HG03097 (cell line): ENCODE data around the gene CCN6.
"Not testable (repeated sequence)": the region's sequence is repeated elsewhere in the genome, so short reads cannot be mapped to it uniquely, and the experiment has no call there.

Experiments used
- ATAC-seq: cut with Tn5 transposase; IDR thresholded peaks from one replicate; pipeline ENCODE4 v1.9.1; 2021; ENCODE audit not compliant: unreplicated experiment, low FRiP score

Gene CCN6

DNA sequence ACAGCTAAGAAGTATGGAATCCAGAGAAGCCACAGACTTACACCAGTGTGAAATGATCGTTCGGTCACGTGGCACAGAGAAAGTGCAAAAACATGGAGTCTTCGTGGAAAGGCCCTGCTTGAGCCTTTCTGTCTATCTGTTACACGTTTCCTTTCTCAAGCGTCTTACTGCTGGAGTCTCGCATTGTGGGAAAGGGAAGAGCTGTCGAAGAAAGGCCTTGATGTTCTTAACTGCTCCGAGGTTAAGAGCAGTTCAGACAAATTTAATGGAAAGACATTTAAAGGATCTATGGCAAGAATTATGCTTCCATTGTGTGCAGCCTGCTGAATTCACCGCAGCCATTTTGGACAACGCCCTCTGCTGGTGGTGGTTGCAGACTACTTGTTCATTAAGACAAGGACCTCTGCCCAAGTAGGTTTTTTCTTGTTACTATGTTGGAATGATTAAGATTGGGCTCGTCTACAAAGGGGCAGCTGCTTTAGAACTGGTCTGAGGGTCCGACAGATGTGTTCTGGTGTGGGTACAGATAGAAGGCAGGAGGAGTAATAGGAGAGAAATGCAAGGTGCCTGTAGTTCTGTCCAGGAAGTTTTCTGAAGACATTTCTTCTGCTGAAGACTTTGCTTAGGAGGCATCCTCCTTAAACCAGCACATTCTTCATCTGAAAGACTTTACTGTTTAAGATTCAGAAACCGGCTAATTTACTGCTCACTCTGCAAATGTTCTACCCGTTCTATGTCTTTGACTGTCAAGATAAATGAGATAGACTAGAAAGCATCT, 24.7 kb upstream of the CCN6 start:
- no peak for ATAC-seq

DNA sequence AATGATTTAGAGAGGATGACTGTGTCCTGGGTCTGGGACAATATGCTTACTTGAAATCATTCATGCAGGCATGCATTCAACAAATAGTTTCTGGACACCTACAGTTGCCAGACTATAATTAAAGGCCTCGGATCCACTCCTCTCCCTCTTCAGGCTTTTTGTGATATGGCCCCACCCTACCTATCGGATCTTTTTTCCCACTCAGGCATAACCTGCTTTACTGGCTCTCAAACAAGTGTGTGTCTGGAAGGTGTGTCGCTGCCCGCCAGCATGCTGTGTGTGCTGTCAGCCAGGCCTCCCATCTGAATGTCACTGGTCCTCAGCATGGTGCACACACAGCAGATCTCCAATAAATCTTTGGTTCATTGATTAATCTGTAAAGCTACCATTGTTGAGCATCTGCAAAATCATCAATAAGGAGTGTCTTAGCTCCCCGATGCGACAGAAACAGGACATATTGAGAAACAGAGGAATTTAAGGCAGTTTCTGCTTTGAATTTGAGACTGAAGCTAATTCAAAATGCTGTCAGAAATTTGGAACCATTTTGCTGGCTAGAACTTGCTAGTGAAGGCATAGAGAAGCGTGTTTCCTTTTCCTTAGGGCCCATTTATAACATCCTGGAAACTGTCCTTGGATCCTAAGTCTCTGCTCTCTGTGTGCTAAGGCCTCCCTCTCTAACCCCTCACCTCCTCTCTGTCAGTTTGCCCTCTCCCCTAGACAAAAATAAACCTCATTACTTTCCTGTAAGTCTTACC, 23.5 kb upstream of the CCN6 start:
- ATAC-seq: no peak

- ATAC-seq: no peak
Measured at GRCh38 chr6:112030961-112031660, 22.8 kb upstream of the CCN6 start.

DNA sequence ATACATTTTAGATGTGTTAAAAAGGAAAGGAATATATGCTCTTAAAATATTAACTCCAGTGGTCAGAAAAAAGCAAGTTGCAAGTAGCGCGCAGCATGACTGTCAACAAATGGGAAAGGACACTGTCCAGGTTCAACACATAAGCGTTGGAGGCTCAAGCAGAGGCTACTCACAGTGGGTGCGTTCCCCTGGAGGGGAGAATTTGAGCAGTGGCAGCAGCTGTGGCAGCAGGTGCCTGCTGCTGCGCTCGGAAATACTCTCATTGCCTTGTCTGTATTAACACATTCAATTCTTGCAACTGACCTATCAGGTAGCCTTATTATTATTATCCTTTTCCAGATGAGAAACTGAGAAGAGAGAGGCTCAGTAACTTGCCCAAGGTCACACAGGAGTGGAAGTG, 21.9 kb upstream of the CCN6 start:
- no peak for ATAC-seq

GRCh38 chr6:112032728-112033127, 21.2 kb upstream of the CCN6 start:
- ATAC-seq: no peak

DNA sequence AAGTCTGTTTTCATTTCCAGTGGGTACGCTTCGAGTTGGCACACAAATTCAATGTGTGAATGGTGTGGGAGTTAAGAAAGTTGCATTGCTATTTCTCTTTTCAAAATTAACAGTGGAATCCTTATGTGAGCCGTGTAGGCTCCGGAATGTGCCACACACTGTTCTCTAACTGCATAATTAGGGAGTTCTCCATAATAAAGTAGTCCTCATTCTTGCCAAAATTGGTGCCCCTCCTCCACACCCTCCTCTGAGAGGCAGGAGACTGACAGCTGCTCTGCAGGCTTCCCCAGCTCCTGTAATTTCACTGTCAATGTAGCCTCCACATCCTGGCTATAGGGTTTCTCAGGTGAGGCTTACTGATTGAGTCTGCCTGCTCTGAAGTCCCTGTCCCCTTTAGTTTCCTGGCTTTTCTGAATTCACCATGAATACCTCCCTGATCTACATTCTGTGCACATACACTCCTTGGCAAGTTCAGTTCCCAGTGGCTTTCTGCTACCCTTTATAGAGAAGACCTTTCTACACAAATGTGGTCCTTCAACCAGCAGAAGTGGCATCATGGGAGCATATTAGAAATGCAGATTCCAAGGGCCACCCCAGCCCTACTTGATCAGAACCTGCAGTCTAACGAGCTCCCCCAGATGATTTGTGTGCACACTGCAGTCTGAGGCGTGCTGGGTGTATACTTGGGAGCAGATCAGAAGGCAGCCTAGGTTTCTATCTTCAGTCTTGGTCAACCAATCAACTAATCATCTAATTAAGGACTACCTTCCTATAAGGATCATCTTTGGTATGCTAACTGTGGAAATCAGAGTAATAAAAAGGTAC, 19.9 kb upstream of the CCN6 start:
- ATAC-seq: no peak

- ATAC-seq: no peak
Measured at GRCh38 chr6:112034616-112034995, 19.3 kb upstream of the CCN6 start.

GRCh38 chr6:112036088-112036637, 17.7 kb upstream of the CCN6 start:
- no peak for ATAC-seq

- ATAC-seq: no peak
Measured at GRCh38 chr6:112037783-112038216, 16.1 kb upstream of the CCN6 start.

DNA sequence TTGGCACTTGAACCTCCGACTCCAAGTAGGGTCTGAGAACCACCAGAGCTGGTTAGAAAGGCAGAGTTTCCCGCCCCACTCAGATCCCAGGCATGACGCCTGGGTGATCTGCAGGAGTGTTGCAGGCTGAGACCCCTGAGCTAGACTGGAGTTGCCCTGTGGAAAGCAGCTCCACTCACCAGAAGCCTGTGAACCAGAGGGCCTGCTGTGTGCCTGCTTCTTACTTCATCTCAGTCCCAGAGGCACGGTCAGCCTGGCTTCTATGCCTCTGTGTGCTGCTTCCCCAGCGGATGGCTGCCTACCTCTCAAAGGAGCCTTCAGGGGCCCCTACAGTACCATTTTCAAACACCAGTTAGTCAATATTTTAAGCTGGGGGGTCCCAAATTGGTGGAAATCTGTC, 15.6 kb upstream of the CCN6 start:
- ATAC-seq: no peak

GRCh38 chr6:112038756-112039430, 15.0 kb upstream of the CCN6 start:
- no peak for ATAC-seq

DNA sequence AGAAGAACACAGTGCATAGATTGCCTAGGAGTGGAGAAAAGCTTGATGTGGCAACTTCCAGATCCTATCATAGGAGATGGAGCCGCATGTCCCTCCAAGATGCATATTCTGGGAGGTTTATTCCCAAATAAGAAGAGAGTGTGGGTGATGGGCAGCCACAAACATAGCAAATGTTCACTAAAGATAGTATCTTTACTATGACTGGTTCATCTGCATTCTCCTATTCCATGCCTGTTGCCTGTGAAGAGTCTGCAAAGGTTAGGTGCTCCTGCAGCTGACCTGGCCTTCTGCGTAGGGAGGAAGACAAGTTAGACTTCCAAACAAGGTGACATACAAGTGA, 14.5 kb upstream of the CCN6 start:
- ATAC-seq: no peak

GRCh38 chr6:112040956-112041355, 12.9 kb upstream of the CCN6 start:
- no peak for ATAC-seq

GRCh38 chr6:112041535-112041934, 12.4 kb upstream of the CCN6 start:
- no peak for ATAC-seq

DNA sequence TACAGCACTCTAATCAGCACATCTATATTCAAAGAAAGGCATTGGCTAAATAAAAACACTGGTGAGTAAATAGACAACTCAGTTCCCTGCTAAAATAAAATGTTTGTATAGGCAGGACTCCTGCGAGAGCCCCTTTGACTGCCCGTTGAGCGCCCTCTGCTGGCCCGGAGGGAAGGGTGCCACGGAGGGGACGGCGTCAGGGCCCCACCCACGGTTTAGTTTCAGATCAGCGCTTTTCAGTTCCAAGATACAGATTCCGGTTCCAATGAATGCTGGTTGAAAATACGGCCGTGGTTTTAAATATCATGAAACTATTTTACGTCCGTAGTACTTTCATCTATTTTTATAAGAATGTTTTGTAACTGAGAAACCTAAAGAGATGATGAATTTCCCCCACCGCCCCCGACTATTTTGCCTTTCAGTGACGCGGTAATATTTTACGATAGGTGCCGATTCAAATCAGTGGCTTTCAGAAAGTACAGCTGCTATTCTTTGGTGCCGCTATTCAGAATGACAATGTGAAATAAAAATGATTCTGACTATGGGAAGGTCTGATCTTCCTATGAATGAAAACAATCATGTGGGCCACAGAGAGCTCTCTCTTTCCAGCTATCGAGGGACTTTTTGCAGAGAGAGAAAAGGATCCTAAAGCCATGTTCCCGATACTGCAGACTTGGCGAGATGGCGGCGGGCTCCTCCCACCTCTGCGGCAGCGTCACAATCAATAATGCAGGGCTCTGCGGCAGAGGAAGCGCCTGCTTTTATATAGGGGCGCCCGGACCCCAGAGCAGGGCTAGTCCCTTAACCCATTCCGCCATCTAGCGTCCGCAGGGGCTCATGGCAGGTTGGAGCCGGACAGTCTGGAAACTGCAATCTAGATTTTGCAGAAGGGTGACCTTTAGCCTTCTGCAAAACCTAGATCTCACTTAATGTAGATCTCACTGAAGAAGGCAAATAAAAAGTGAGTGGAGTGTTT, 10.6 kb upstream of the CCN6 start:
- peak; percentile 87 for ATAC-seq

DNA sequence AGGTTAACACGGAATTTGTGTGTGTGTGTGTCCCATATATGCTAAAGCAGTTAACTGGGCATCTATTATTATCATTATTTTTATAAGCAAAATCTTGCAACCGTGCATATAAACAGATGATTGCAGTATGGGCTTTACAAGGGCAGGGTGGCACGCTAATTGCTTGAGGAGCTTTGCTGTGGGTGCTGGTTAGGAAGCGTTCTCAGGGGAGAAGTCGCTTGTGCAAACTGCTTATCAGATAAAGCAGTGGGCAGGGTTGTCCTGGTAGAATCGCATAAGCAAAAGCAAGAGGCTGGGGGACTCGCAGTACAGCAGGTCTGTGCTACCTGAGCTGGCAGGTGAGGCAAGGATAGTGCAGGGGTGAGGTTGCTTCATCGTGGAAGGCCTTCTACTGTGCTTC, 9.7 kb upstream of the CCN6 start:
- ATAC-seq: no peak

- no peak for ATAC-seq
Measured at GRCh38 chr6:112044856-112045255, 9.0 kb upstream of the CCN6 start.

- not testable (repeated sequence) for ATAC-seq
Measured at GRCh38 chr6:112047523-112047922, 6.4 kb upstream of the CCN6 start.
